NT2/D1 (cell line): ENCODE results near the gene ZNF594.

Experiments
- SUZ12 ChIP-seq: IDR thresholded peaks from 2 replicates; pipeline ENCODE4 v1.6.1; 2011; ENCODE audit not compliant: insufficient read length, insufficient read depth; ENCODE audit errors: extremely low read depth
- YY1 ChIP-seq: IDR thresholded peaks from 2 replicates; pipeline ENCODE4 v1.6.1; 2011; ENCODE audit not compliant: insufficient read length, insufficient read depth
- ZNF274 ChIP-seq: IDR thresholded peaks from 2 replicates; pipeline ENCODE4 v1.6.1; 2011; ENCODE audit warnings: mild to moderate bottlenecking, low read depth, low read length

- no peak for TF ChIP-seq YY1
- no peak for TF ChIP-seq ZNF274
- no peak for TF ChIP-seq SUZ12
Observed at GRCh38 chr17:5164436-5164835, 27.2 kb downstream of the ZNF594 start.
